ENCODE measurements around the gene FANCE.

The FANCE gene

DNA sequence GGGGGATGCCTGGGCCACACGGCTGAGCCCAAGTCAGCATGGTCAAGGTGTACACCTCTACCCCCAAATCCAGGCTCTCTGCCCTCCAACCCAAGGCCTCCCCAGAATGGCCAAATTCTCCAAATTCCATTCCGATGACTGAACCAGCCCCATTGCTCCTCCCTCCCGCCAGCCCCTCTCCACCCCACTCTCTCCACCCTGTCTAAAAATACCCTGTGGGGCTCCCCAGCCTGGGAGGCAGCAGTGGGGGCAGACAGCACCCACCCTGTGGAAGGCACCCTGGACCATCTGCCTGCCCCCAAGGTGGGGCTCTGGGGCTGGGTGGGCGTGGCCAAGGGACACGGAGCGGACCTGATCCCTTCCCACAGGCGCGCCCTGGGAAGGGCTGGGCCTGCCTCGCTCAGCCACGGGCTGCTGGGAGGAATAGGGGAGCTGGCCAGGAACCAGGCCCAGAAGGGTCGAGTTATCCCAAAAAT is 33.3 kb downstream of the FANCE start:
- H3K27ac ChIP-seq (ENCODE audit: low read depth, low read length), result no peak overlapping the region
- TF ChIP-seq, protein P1, sequence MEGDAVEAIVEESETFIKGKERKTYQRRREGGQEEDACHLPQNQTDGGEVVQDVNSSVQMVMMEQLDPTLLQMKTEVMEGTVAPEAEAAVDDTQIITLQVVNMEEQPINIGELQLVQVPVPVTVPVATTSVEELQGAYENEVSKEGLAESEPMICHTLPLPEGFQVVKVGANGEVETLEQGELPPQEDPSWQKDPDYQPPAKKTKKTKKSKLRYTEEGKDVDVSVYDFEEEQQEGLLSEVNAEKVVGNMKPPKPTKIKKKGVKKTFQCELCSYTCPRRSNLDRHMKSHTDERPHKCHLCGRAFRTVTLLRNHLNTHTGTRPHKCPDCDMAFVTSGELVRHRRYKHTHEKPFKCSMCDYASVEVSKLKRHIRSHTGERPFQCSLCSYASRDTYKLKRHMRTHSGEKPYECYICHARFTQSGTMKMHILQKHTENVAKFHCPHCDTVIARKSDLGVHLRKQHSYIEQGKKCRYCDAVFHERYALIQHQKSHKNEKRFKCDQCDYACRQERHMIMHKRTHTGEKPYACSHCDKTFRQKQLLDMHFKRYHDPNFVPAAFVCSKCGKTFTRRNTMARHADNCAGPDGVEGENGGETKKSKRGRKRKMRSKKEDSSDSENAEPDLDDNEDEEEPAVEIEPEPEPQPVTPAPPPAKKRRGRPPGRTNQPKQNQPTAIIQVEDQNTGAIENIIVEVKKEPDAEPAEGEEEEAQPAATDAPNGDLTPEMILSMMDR (IDR thresholded peaks at IDR 0.05; ENCODE audit: low read depth, low read length, poor library complexity, severe bottlenecking), result no peak
- no peak for TF ChIP-seq EZH2phosphoT487 (IDR thresholded peaks at IDR 0.05; ENCODE audit: borderline replicate concordance, low read length)

GRCh38 chr6:35486005-35486925 is 34.1 kb downstream of the FANCE start:
- H3K9me3 ChIP-seq (ENCODE audit: control insufficient read depth, insufficient read depth, low read length), result no peaks in the 10 kb centered on the region
- TF ChIP-seq, protein P1 (IDR thresholded peaks at IDR 0.05; ENCODE audit: low read depth, low read length, poor library complexity, severe bottlenecking), result no peak
- no peak for TF ChIP-seq EZH2phosphoT487 (IDR thresholded peaks at IDR 0.05; ENCODE audit: borderline replicate concordance, low read length)
- H3K27me3 ChIP-seq (ENCODE audit: control insufficient read depth, low read length), result peaks cover 56% of the 10 kb centered on the region
- no peak overlapping the region for H3K27ac ChIP-seq (ENCODE audit: low read depth, low read length)
- H3K36me3 ChIP-seq (ENCODE audit: control insufficient read depth, low read length), result no peaks in the 10 kb centered on the region
- H3K4me1 ChIP-seq (ENCODE audit: control insufficient read depth, low read length), result no peaks in the 10 kb centered on the region
- no peaks in the 10 kb centered on the region for H3F3A ChIP-seq (ENCODE audit: control insufficient read depth, insufficient read depth)
- no peak overlapping the region for H3K4me2 ChIP-seq (ENCODE audit: low read length)
- H3K9me2 ChIP-seq (replicated peaks; ENCODE audit: control insufficient read depth, low read length), result no peaks in the 10 kb centered on the region
- H4K20me1 ChIP-seq (ENCODE audit: control insufficient read depth, insufficient read depth, low read depth, low read length), result no peaks in the 10 kb centered on the region
- H3K79me2 ChIP-seq (ENCODE audit: control insufficient read depth, low read length), result no peaks in the 10 kb centered on the region
- H3K4me3 ChIP-seq (ENCODE audit: low read length), result no peak overlapping the region

More for the DNA sequence above, 33.3 kb downstream of the FANCE start:
- peaks cover 51% of the 10 kb centered on the region for H3K27me3 ChIP-seq (ENCODE audit: control insufficient read depth, low read length)
- H3K9me3 ChIP-seq (ENCODE audit: control insufficient read depth, insufficient read depth, low read length), result no peaks in the 10 kb centered on the region
- no peaks in the 10 kb centered on the region for H4K20me1 ChIP-seq (ENCODE audit: control insufficient read depth, insufficient read depth, low read depth, low read length)
- H3F3A ChIP-seq (ENCODE audit: control insufficient read depth, insufficient read depth), result no peaks in the 10 kb centered on the region
- no peaks in the 10 kb centered on the region for H3K79me2 ChIP-seq (ENCODE audit: control insufficient read depth, low read length)
- H3K9me2 ChIP-seq (replicated peaks; ENCODE audit: control insufficient read depth, low read length), result no peaks in the 10 kb centered on the region
- H3K36me3 ChIP-seq (ENCODE audit: control insufficient read depth, low read length), result no peaks in the 10 kb centered on the region
- H3K4me3 ChIP-seq (ENCODE audit: low read length), result no peak overlapping the region
- H3K4me2 ChIP-seq (ENCODE audit: low read length), result no peak overlapping the region
- no peaks in the 10 kb centered on the region for H3K4me1 ChIP-seq (ENCODE audit: control insufficient read depth, low read length)

DNA sequence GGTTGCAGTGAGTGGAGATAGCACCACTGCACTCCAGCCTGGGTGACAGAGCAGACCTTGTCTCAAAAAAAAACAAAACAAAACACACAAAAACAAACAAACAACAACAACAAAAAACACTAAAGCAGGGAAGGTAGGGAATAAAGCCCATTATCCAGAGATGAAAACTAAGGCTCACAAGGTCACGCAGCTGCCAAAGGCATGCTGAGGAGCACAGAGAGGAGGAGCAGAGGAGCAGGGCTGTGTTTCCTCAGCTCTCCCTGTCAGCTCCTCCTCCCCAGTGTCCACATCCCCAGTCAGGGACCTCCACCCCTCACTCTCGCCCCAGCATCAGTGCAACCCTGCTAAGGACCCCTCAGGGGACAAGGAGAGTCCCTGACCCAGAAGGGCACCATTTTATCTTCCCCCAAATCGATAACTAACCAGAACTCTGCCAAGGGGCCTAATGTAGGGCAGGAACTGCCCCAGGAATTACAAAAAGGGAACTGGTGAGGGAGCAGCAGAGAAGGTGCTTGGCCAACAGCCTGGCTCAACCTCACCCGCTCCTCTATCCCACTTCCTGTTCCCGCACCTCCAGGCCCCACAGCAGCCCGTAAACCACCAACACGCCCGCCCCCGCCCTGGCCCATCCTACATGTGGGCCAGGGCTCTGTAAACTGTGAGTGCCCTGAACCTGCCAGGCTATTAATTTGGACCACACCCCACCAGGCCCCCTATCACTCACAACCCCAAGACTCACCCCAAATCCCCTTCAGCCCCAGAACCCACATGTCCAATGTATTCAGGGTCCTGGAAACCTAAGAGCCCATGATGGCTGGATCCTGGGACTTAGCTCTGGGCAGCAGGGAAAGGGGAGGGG is 35.7 kb downstream of the FANCE start:
- H3K79me2 ChIP-seq (ENCODE audit: control insufficient read depth, low read length), result no peaks in the 10 kb centered on the region
- no peaks in the 10 kb centered on the region for H3F3A ChIP-seq (ENCODE audit: control insufficient read depth, insufficient read depth)
- no peak overlapping the region for H3K4me2 ChIP-seq (ENCODE audit: low read length)
- no peaks in the 10 kb centered on the region for H3K9me3 ChIP-seq (ENCODE audit: control insufficient read depth, insufficient read depth, low read length)
- no peaks in the 10 kb centered on the region for H4K20me1 ChIP-seq (ENCODE audit: control insufficient read depth, insufficient read depth, low read depth, low read length)
- H3K27me3 ChIP-seq (ENCODE audit: control insufficient read depth, low read length), result peaks cover 61% of the 10 kb centered on the region
- no peaks in the 10 kb centered on the region for H3K36me3 ChIP-seq (ENCODE audit: control insufficient read depth, low read length)
- TF ChIP-seq EZH2phosphoT487 (IDR thresholded peaks at IDR 0.05; ENCODE audit: borderline replicate concordance, low read length), result no peak
- TF ChIP-seq, protein P1 (IDR thresholded peaks at IDR 0.05; ENCODE audit: low read depth, low read length, poor library complexity, severe bottlenecking), result no peak
- H3K4me3 ChIP-seq (ENCODE audit: low read length), result no peak overlapping the region
- no peaks in the 10 kb centered on the region for H3K4me1 ChIP-seq (ENCODE audit: control insufficient read depth, low read length)
- H3K27ac ChIP-seq (ENCODE audit: low read depth, low read length), result no peak overlapping the region
- no peaks in the 10 kb centered on the region for H3K9me2 ChIP-seq (replicated peaks; ENCODE audit: control insufficient read depth, low read length)

All from DOHH2 (cell line).